Keratinocyte (primary cell): ENCODE data around the gene EBLN2. TPM values are rescaled to one million over a fixed set of nuclear protein-coding genes. Genes with fewer than 3 reads are reported as not detected.

Experiments
- DNase-seq: peaks from one replicate; pipeline ENCODE4 v3.0.0-alpha.2; 2011; ENCODE audit warnings: low read depth, missing footprints, low spot score
- FAIRE-seq: peaks from 2 replicates; lab custom pipeline; 2011; peaks lifted over from hg19 to GRCh38; lab: Jason Lieb, UNC
- H2AFZ ChIP-seq: 2 replicates; pipeline ENCODE4 v1.6.0; 2012; ENCODE audit warnings: low read length, control low read depth, inconsistent platforms; ENCODE audit not compliant: control insufficient read depth
- H3K27ac ChIP-seq: 2 replicates; pipeline ENCODE4 v1.5.1; 2011; ENCODE audit warnings: low read length; ENCODE audit not compliant: control insufficient read depth, insufficient read depth
- H3K27me3 ChIP-seq: 3 replicates; pipeline ENCODE4 v1.6.0; 2011; ENCODE audit warnings: low read length; ENCODE audit not compliant: control insufficient read depth, insufficient read depth; ENCODE audit errors: extremely low read depth
- H3K36me3 ChIP-seq, 2 experiments: 2 replicates in 1 of 2; 3 replicates in 1 of 2; pipeline ENCODE4 v1.5.1; 2011; ENCODE audit warnings: low read length in 2 of 2, mild to moderate bottlenecking in 1 of 2; ENCODE audit not compliant: control insufficient read depth in 2 of 2, insufficient read depth in 2 of 2; ENCODE audit errors: extremely low read depth in 1 of 2
- H3K4me1 ChIP-seq: 3 replicates; pipeline ENCODE4 v1.5.1; 2011; ENCODE audit warnings: low read length; ENCODE audit not compliant: control insufficient read depth, insufficient read depth; ENCODE audit errors: extremely low read depth
- H3K4me2 ChIP-seq: 3 replicates; pipeline ENCODE4 v1.6.0; 2011; ENCODE audit warnings: low read depth, low read length; ENCODE audit not compliant: control insufficient read depth, insufficient read depth; ENCODE audit errors: extremely low read depth
- H3K4me3 ChIP-seq, 3 experiments: fragments of 200-600 bp in 1 of 3; sonication (generic) in 1 of 3; 2 replicates in 2 of 3; 3 replicates in 1 of 3; pipeline ENCODE4 v1.5.1; 2011 to 2016; ENCODE audit warnings: low read length in 3 of 3, mild to moderate bottlenecking in 3 of 3, control low read depth in 2 of 3, inconsistent platforms in 1 of 3, low read depth in 1 of 3, mixed read lengths in 1 of 3, mixed run types in 1 of 3, moderate library complexity in 1 of 3; ENCODE audit not compliant: control insufficient read depth in 2 of 3, insufficient read depth in 2 of 3; ENCODE audit errors: extremely low read depth in 1 of 3
- H3K79me2 ChIP-seq: 2 replicates; pipeline ENCODE4 v1.6.0; 2012; ENCODE audit warnings: low read length; ENCODE audit not compliant: control insufficient read depth, insufficient read depth
- H3K9ac ChIP-seq: 3 replicates; pipeline ENCODE4 v1.6.0; 2011; ENCODE audit warnings: low read length; ENCODE audit not compliant: control insufficient read depth, insufficient read depth; ENCODE audit errors: extremely low read depth
- H3K9me1 ChIP-seq: 3 replicates; pipeline ENCODE4 v1.6.0; 2011; ENCODE audit warnings: low read length; ENCODE audit not compliant: control insufficient read depth, insufficient read depth; ENCODE audit errors: extremely low read depth
- H3K9me3 ChIP-seq: 2 replicates; pipeline ENCODE4 v1.5.1; 2012; ENCODE audit warnings: low read depth, low read length; ENCODE audit not compliant: control insufficient read depth
- H4K20me1 ChIP-seq: 3 replicates; pipeline ENCODE4 v1.6.0; 2011; ENCODE audit warnings: low read length; ENCODE audit not compliant: control insufficient read depth, insufficient read depth; ENCODE audit errors: extremely low read depth
- CTCF ChIP-seq, 3 experiments: IDR thresholded peaks in 1 of 3; conservative IDR thresholded peaks in 1 of 3; optimal IDR thresholded peaks in 1 of 3; 2 replicates in 2 of 3; 3 replicates in 1 of 3; pipeline versions ENCODE3 to v1.5.1; 2011; ENCODE audit warnings: low read length in 3 of 3, mild to moderate bottlenecking in 3 of 3, moderate library complexity in 2 of 3, control low read depth in 1 of 3, inconsistent platforms in 1 of 3; ENCODE audit not compliant: insufficient read depth in 2 of 3; ENCODE audit errors: extremely low read depth in 1 of 3
- EZH2 ChIP-seq: IDR thresholded peaks from one replicate; pipeline ENCODE4 v1.6.1; 2012; ENCODE audit warnings: inconsistent platforms, mild to moderate bottlenecking, low read length, moderate library complexity
- dilution Hi-C: fragments of 300-500 bp; cut with MboI; formaldehyde crosslinking; loops from one replicate; pipeline ENCODE4 v1.7.0; 2020; ENCODE audit warnings: low sequenced_read_pairs; ENCODE audit not compliant: extremely low pct_ligation_motif_present
- polyA plus RNA-seq, 5 experiments: library from polyadenylated mRNA; depleted of rRNA in 3 of 5; stranded (reverse) in 3 of 5; stranded (forward) in 1 of 5; unstranded in 1 of 5; fragments of >200 nt; gene quantifications; 1 replicate in 1 of 5; 2 replicates in 3 of 5; 3 replicates in 1 of 5; pipeline versions ENCODE4 v1.2.1 to v1.2.3, GENCODE V29; 2011 to 2012; ENCODE audit warnings: missing spikeins in 2 of 5, low read depth in 1 of 5, low replicate concordance in 1 of 5

EBLN2 gene
- polyA plus RNA-seq, 1 donor (not counting 4 experiments of a cell fraction or from before 2014, with no cell fraction given), result 4.0 TPM

- no peaks in the 10 kb centered on the region for H3K36me3 ChIP-seq
- dilution Hi-C loops, result no loop called here
- no peaks in the 10 kb centered on the region for H3K9me1 ChIP-seq
- H3K4me3 ChIP-seq, result no peak overlapping the region
- no peak overlapping the region for H3K9ac ChIP-seq
- DNase-seq (no peak), FAIRE-seq (no peak)
- no peaks in the 10 kb centered on the region for H4K20me1 ChIP-seq
- no peak overlapping the region for H3K27ac ChIP-seq
- TF ChIP-seq EZH2 (no peak), CTCF (optimal IDR thresholded peaks at IDR 0.05 in 1 of 3, IDR thresholded peaks at IDR 0.05 in 1 of 3, conservative IDR thresholded peaks at IDR 0.05 in 1 of 3; ENCODE audit: extremely low read depth in 1 of 3, insufficient read depth in 2 of 3, low read length in 3 of 3) (no peak)
- no peak overlapping the region for H3K4me2 ChIP-seq
- no peaks in the 10 kb centered on the region for H3K27me3 ChIP-seq
- no peaks in the 10 kb centered on the region for H3K79me2 ChIP-seq
- H2AFZ ChIP-seq, result no peak overlapping the region
- no peaks in the 10 kb centered on the region for H3K4me1 ChIP-seq
- no peaks in the 10 kb centered on the region for H3K9me3 ChIP-seq
These were observed 10.5 kb downstream of the EBLN2 start for GRCh38 chr3:73071952-73072351.

GRCh38 chr3:73072634-73073033 lies 11.2 kb downstream of the EBLN2 start:
- Histone ChIP-seq H3K27me3 (no peaks in the 10 kb centered on the region), H3K4me1 (no peaks in the 10 kb centered on the region), H3K4me2 (no peak overlapping the region), H3K9ac (no peak overlapping the region), H3K27ac (no peak overlapping the region), H4K20me1 (no peaks in the 10 kb centered on the region), H3K79me2 (no peaks in the 10 kb centered on the region), H3K36me3 (no peaks in the 10 kb centered on the region), H3K4me3 (no peak overlapping the region), H3K9me1 (no peaks in the 10 kb centered on the region), H2AFZ (no peak overlapping the region), H3K9me3 (no peaks in the 10 kb centered on the region)
- TF ChIP-seq EZH2 (no peak), CTCF (optimal IDR thresholded peaks at IDR 0.05 in 1 of 3, IDR thresholded peaks at IDR 0.05 in 1 of 3, conservative IDR thresholded peaks at IDR 0.05 in 1 of 3; ENCODE audit: extremely low read depth in 1 of 3, insufficient read depth in 2 of 3, low read length in 3 of 3) (no peak)
- FAIRE-seq (no peak), DNase-seq (no peak)
- dilution Hi-C loops, result no loop called here
